WTC11 (cell line): Measurements from ENCODE around the gene KIAA1671. TPM values are rescaled to one million over a fixed set of nuclear protein-coding genes. Genes with fewer than 3 reads are reported as not detected.

ENCODE experiments used
- ATAC-seq: fragments of 200-7000 bp; cut with Tn5 transposase; 2 replicates; pipeline ENCODE4 v1.10.0; 2021; ENCODE audit warnings: mild to moderate bottlenecking, moderate library complexity
- CTCF ChIA-PET: fragments of 300-600 bp; sonication (Branson Sonifier 250); formaldehyde crosslinking; loops from one replicate; lab custom pipeline; 2021; ENCODE audit warnings: antibody characterized with exemption; lab: Charles Lee
- POLR2A ChIA-PET: fragments of 350-600 bp; sonication (Branson Sonifier 250); formaldehyde crosslinking; loops from one replicate; lab custom pipeline; 2021; ENCODE audit warnings: antibody characterized with exemption; lab: Charles Lee
- DNase-seq: peaks from one replicate; pipeline ENCODE4 v3.0.0; 2021; ENCODE audit warnings: low spot score
- H3K27ac Mint-ChIP-seq: 2 replicates; pipeline ENCODE4 v1.8.0; 2021; ENCODE audit warnings: mixed read lengths
- H3K27me3 Mint-ChIP-seq: 2 replicates; pipeline ENCODE4 v1.8.0; 2021; ENCODE audit warnings: low read depth, mild to moderate bottlenecking, moderate library complexity, mixed read lengths
- H3K36me3 Mint-ChIP-seq: 2 replicates; pipeline ENCODE4 v1.8.0; 2021; ENCODE audit warnings: mixed read lengths
- H3K4me1 Mint-ChIP-seq: 2 replicates; pipeline ENCODE4 v1.8.0; 2022; ENCODE audit warnings: mixed read lengths
- H3K4me3 Mint-ChIP-seq: 2 replicates; pipeline ENCODE4 v1.8.0; 2021; ENCODE audit warnings: mild to moderate bottlenecking, moderate library complexity, mixed read lengths
- H3K9me3 Mint-ChIP-seq: 2 replicates; pipeline ENCODE4 v1.8.0; 2021; ENCODE audit warnings: mixed read lengths
- E2F5 ChIP-seq: sonication (generic); formaldehyde crosslinking; IDR thresholded peaks from 2 replicates; pipeline ENCODE4 v1.8.1; 2022; ENCODE audit warnings: mild to moderate bottlenecking, moderate library complexity, missing genetic modification reagents
- ELF4 ChIP-seq: sonication (generic); formaldehyde crosslinking; IDR thresholded peaks from 2 replicates; pipeline ENCODE4 v1.8.1; 2022; ENCODE audit warnings: low read depth, mild to moderate bottlenecking, moderate library complexity, missing genetic modification reagents
- EMX1 ChIP-seq: fragments of 250-450 bp; sonication (Bioruptor Pico); IDR thresholded peaks from 2 replicates; pipeline ENCODE4 v1.8.0; 2021; ENCODE audit warnings: mild to moderate bottlenecking
- ERG ChIP-seq: fragments of 250-450 bp; sonication (Bioruptor Pico); IDR thresholded peaks from 2 replicates; pipeline ENCODE4 v1.8.0; 2021; ENCODE audit warnings: mild to moderate bottlenecking
- ESRRA ChIP-seq: sonication (generic); formaldehyde crosslinking; IDR thresholded peaks from 2 replicates; pipeline ENCODE4 v1.8.1; 2022; ENCODE audit warnings: mild to moderate bottlenecking, missing genetic modification reagents, borderline replicate concordance
- ETV6 ChIP-seq: sonication (generic); formaldehyde crosslinking; IDR thresholded peaks from 2 replicates; pipeline ENCODE4 v1.8.1; 2022; ENCODE audit warnings: mild to moderate bottlenecking, missing genetic modification reagents
- FOXK1 ChIP-seq: sonication (generic); formaldehyde crosslinking; IDR thresholded peaks from 2 replicates; pipeline ENCODE4 v1.8.0; 2022; ENCODE audit warnings: mild to moderate bottlenecking, moderate library complexity, missing genetic modification reagents
- HMGA2 ChIP-seq: fragments of 250-450 bp; sonication (Bioruptor Pico); IDR thresholded peaks from 2 replicates; pipeline ENCODE4 v1.4.0; 2021; ENCODE audit warnings: mild to moderate bottlenecking, moderate library complexity
- IRF2 ChIP-seq: sonication (generic); formaldehyde crosslinking; IDR thresholded peaks from 2 replicates; pipeline ENCODE4 v1.8.0; 2022; ENCODE audit warnings: low read depth, missing genetic modification reagents, borderline replicate concordance
- MAX ChIP-seq: sonication (generic); formaldehyde crosslinking; IDR thresholded peaks from 2 replicates; pipeline ENCODE4 v1.8.0; 2022; ENCODE audit warnings: mild to moderate bottlenecking, missing genetic modification reagents
- NFE2L1 ChIP-seq: sonication (generic); formaldehyde crosslinking; IDR thresholded peaks from 2 replicates; pipeline ENCODE4 v1.8.1; 2023; ENCODE audit warnings: missing genetic modification reagents
- RORB ChIP-seq: fragments of 250-450 bp; sonication (Bioruptor Pico); IDR thresholded peaks from 2 replicates; pipeline ENCODE4 v1.9.0; 2021; ENCODE audit warnings: mild to moderate bottlenecking
- SP1 ChIP-seq: sonication (generic); formaldehyde crosslinking; conservative IDR thresholded peaks from 2 replicates; pipeline ENCODE4 v1.8.1; 2022; ENCODE audit warnings: missing genetic modification reagents
- TEAD4 ChIP-seq: sonication (generic); formaldehyde crosslinking; IDR thresholded peaks from 2 replicates; pipeline ENCODE4 v1.8.0; 2022; ENCODE audit warnings: mild to moderate bottlenecking, missing genetic modification reagents
- USF1 ChIP-seq: sonication (generic); formaldehyde crosslinking; IDR thresholded peaks from 2 replicates; pipeline ENCODE4 v1.8.0; 2022; ENCODE audit warnings: mild to moderate bottlenecking, missing genetic modification reagents
- ZBTB21 ChIP-seq: sonication (generic); formaldehyde crosslinking; IDR thresholded peaks from 2 replicates; pipeline ENCODE4 v1.8.1; 2023; ENCODE audit warnings: mild to moderate bottlenecking, missing genetic modification reagents, borderline replicate concordance
- ZBTB43 ChIP-seq: sonication (generic); formaldehyde crosslinking; IDR thresholded peaks from 2 replicates; pipeline ENCODE4 v1.8.1; 2023; ENCODE audit warnings: mild to moderate bottlenecking, missing genetic modification reagents
- ZNF121 ChIP-seq: sonication (generic); formaldehyde crosslinking; IDR thresholded peaks from 2 replicates; pipeline ENCODE4 v1.8.0; 2023; ENCODE audit warnings: missing genetic modification reagents
- ZNF281 ChIP-seq: sonication (generic); formaldehyde crosslinking; IDR thresholded peaks from 2 replicates; pipeline ENCODE4 v1.8.0; 2023; ENCODE audit warnings: mild to moderate bottlenecking, missing genetic modification reagents
- ZNF416 ChIP-seq: fragments of 250-450 bp; sonication (Bioruptor Pico); IDR thresholded peaks from 2 replicates; pipeline ENCODE4 v1.9.0; 2021; ENCODE audit warnings: mild to moderate bottlenecking, inconsistent platforms
- ZNF425 ChIP-seq: fragments of 250-450 bp; sonication (Bioruptor Pico); conservative IDR thresholded peaks from 2 replicates; pipeline ENCODE4 v1.9.0; 2021; ENCODE audit warnings: mild to moderate bottlenecking
- total RNA-seq: library from RNA; stranded (reverse); gene quantifications from 3 replicates; pipeline ENCODE4 v1.2.3, GENCODE V29; 2021

KIAA1671 gene
- total RNA-seq, 1 experiment from 2014 or later, result 26.0 TPM

- DNase-seq (no peak), ATAC-seq (peak; percentile 24)
- H3K4me3 Mint-ChIP-seq, result no peak overlapping the region
- H3K27me3 Mint-ChIP-seq, result no peaks in the 10 kb centered on the region
- peaks cover 23% of the 10 kb centered on the region for H3K4me1 Mint-ChIP-seq
- H3K9me3 Mint-ChIP-seq, result no peaks in the 10 kb centered on the region
- ChIA-PET CTCF (interaction anchor here (1.2 to 1.8 kb wide), 3 partner anchors 11 to 21 kb away, joined by 3 to 9 read pairs (median 3); no protein-coding TSS in a partner anchor), POLR2A (interaction anchor here (0.6 kb wide), 1 partner anchor 50 kb away, joined by 3 read pairs; no protein-coding TSS in a partner anchor)
- TF ChIP-seq ESRRA (CRISPR knock-in tag) (no peak), ZNF121 (CRISPR knock-in tag) (no peak), FOXK1 (no peak), ELF4 (CRISPR knock-in tag) (no peak), RORB (no peak), E2F5 (CRISPR knock-in tag) (no peak), TEAD4 (no peak), HMGA2 (no peak), ZBTB21 (no peak), ETV6 (CRISPR knock-in tag) (no peak), ZNF416 (no peak), MAX (CRISPR knock-in tag) (no peak), ZNF281 (CRISPR knock-in tag) (no peak), USF1 (CRISPR knock-in tag) (no peak), ZBTB43 (no peak), ZNF425 (CRISPR knock-in tag) (no peak), NFE2L1 (no peak)
- no peaks in the 10 kb centered on the region for H3K36me3 Mint-ChIP-seq
- peak overlapping the region; percentile 70 for H3K27ac Mint-ChIP-seq
Measured at GRCh38 chr22:25007444-25008106, 55.1 kb downstream of the KIAA1671 start.

GRCh38 chr22:25008666-25009065, 56.1 kb downstream of the KIAA1671 start:
- Mint-ChIP-seq H3K36me3 (no peaks in the 10 kb centered on the region), H3K27ac (peak overlapping the region; percentile 73), H3K27me3 (no peaks in the 10 kb centered on the region), H3K9me3 (no peaks in the 10 kb centered on the region), H3K4me1 (peaks cover 33% of the 10 kb centered on the region), H3K4me3 (no peak overlapping the region)
- CTCF ChIA-PET, result no interaction called here
- DNase-seq, result no peak
- POLR2A ChIA-PET, result no interaction called here
- ATAC-seq, result no peak
- TF ChIP-seq ZNF281 (CRISPR knock-in tag), result no peak
- no peak for TF ChIP-seq EMX1 (CRISPR knock-in tag)
- TF ChIP-seq ERG, result no peak
- TF ChIP-seq IRF2 (CRISPR knock-in tag), result no peak
- no peak for TF ChIP-seq MAX (CRISPR knock-in tag)
- no peak for TF ChIP-seq SP1 (CRISPR knock-in tag)
